ENCODE data around the gene NAA35.
"Not testable (repeated sequence)": the region's sequence is repeated elsewhere in the genome, so short reads cannot be mapped to it uniquely, and the experiment has no call there.

Gene NAA35

DNA sequence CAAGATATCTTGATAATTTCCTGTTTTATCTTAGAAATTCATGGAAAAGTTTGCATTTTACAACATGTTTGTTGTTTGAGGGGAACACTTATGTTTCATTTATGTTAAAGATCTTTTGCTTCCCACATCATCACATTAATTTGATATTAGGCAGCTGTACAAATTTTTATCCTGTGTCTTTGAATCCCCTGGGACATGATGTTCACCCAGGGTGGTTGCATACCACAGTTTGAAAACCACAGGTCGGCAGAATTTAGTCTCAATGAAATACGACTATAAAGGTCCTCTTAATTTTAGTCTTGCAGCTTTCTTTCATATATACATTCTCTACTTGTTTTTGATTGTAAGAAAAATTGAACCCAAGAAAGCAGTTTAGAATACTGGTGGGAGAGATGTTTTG lies 3.7 kb downstream of the NAA35 start:
- no peak for DNase-seq (ENCODE audit: low spot score)

DNA sequence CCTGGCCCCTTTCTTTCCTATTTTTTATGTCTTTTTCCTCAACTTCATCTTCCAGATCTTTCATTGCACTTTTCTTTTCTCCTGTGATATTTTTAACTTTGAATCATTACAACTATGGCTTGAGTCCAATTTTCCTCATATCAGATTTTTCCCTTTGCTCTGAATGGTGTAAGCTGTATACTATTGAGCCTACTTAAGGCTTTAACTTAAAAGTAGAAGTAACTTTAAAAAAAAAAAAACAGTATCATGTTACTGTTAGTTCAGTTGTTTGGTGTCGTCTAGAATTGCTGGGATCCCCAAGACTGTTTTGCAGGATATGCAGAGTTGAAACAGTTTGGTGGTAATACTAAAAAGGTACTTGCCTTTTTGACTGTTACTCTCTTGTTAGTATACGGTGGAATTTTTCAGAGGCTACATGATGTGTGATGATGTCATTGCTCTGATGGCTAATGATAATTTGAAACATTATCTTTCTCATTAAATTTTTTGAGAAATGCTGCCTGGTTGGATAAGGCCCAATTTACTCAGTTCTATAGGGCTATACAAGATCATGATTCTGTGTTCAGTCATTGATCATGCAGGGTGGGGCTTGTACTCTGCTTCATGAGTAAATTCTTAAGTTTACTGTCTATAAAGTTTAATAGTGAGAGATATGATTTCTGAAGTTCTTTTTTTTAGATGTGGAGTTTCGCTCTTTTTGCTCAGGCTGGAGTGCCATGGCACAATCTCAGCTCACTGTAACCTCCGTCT lies 8.8 kb downstream of the NAA35 start:
- DNase-seq (ENCODE audit: low spot score) = no peak

DNA sequence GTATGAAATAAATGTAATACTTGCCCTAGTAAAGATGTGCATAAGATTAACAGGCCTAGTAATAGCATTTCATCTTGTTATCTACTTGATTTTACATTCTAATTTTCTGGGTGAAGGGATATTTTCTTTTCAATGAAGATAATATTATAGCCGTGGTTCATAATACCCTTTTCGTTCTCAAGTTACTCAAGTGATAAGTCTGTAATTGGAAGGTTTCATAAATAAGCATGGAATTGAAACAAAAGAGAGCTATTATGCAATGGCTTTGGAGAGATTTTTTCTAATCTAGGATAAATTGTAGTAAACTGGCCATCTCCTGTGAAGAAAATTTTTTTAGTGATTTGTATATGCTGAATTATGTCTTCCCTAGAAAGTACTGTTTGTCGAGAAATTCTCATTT lies 19.0 kb downstream of the NAA35 start:
- DNase-seq (ENCODE audit: low spot score) = no peak

DNA sequence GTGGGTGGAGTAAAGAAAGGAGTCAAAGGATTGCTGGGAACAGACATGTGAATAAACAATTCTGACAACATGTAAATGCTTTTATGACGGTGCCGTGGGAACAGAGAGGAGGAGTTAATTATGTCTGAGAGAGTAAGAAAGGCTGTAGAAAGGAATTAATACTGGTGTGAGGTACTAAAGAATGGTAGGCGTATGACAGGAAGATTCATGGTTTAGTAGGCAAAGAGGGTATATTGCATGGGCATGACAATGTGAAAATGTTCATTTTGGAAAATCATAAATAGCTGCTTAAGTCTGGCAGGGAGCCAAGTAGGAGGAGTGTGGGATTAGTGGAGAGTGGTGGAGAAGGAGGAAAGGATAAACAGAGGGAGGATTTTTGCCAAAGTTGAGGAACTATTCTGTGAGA lies 19.7 kb downstream of the NAA35 start:
- no peak for DNase-seq (ENCODE audit: low spot score)

DNA sequence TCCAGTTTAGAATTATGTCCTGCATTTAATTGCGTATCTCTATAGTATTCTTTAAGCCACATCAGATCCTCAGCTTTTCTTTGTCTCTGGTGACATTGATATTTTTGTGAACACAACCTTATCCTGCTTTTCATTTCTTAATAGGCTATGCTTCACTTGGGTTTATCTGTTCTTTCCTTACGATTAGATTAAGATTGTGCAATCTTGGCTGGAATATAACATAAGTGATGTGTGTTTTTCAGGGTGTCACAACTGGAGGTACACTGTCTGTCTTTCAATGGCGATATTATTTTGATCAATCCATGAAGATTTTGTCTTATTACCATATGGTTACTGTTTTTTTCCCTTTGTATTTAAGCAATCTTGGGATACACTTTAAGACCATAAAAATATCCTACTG lies 23.6 kb downstream of the NAA35 start:
- no peak for DNase-seq (ENCODE audit: low spot score)

DNA sequence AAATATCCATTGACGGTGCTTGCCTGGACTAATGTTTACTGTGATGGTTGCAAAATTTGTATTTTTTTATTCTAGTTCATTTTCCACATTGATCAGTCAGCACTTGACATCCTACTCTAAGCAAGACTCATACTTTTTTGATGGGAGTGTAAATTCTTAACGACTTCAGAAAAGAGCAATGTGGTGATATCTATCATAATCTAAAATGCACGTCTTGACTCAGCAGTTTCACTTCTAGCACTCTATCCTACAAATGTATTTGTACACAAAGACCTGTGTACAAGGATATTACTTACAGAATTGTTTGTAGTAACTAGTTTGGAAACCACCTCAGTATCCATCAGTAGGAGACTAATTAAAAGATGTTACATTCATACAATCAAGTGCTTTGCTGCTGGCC lies 24.0 kb downstream of the NAA35 start:
- no peak for DNase-seq (ENCODE audit: low spot score)

DNA sequence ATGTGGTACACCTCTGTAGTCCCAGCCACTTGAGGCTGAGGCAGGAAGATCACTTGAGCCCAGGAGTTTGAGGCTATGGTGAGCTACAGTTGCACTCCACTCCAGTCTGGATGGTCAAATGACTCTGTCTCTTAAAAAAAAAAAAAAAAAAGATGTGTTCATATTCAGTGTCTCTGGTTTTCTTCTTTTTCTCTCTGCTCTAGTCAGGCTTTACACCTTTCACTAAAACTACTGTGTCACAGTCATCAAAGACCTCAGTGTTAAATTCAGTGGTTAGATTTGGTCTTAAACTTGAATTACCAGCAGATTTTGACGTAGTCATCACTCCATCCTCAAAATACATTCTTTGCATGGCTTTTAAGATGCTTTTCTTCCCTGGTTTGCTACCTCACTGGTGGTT lies 28.8 kb downstream of the NAA35 start:
- no peak for DNase-seq (ENCODE audit: low spot score)

DNA sequence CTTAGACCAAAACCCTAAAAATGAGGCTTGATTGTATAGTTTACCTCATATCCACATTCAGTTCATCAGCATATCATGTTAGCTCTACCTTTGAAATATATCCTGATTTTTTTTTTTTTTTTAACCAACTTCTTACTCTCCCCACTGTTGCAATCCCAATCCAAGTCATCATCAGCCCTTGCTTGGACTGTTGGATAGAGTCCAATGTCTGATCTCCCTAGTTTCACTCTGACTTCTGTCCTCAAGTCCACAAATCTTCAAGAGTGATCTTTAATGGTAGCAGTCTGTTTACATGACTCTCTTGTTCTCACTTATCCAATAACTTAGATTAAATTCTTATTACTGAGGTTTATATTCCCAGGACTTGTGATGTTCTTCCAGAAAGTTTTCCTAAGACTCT lies 30.8 kb downstream of the NAA35 start:
- DNase-seq (ENCODE audit: low spot score) = no peak

DNA sequence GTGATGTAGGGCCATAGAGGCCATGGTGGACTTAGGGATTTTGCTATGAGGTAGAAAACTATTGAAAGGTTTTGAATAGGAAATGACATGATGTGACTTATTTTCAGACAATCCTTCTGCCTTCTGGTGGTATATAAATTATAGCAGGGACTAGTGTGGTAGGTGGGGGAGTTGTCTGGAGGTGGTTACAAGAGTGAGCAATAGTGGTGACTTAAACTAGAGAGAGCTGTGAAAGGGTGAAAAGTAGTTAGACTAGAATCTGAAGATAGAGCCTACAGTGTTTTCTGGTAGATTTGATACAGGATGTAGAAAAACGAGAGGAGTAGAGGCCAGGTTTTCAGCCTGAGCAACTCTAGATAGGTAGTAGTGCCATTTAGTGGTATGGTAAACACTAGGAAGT lies 32.3 kb downstream of the NAA35 start:
- DNase-seq (ENCODE audit: low spot score) = no peak

DNA sequence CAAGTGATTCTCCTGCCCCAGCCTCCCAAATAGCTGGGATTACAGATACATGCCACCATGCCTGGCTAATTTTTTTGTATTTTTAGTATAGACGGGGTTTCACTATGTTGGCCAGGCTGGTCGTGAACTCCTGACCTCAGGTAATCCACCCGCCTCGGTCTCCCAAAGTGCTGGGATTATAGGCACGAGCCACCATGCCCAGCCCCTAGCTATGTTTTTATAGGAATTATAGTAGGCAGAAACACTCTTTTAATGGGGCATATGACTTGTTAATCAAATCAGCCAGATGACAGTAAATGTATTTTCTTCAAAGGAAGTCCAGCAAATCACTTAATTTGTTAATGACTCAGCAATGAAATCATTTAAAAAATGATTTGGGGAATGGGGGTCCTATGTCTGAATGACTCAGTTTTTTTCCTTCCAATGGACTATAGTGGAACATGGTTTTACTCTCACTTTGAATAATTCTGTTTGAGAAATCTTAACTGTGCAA lies 33.2 kb downstream of the NAA35 start:
- not testable (repeated sequence) for DNase-seq (ENCODE audit: low spot score)

DNA sequence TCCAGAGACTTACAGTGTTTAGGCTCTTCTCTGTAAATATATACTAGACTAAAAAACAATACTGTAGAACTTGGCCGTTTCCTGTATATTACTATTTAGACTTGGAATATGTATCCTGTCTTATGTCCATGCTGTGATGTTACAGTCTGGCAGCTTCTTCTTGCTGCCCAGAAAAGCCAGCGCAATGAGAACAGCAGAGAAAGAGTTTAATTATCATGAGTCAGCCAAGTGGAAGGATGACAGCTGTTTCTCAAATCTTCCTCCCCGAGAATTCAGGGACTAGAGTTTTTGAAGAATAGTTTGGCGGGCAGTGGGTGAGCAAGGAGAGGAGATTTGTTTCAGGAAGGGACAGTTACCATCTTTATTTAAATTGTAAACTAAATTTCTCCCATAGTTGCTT lies 37.5 kb downstream of the NAA35 start:
- DNase-seq (ENCODE audit: low spot score) = no peak

DNA sequence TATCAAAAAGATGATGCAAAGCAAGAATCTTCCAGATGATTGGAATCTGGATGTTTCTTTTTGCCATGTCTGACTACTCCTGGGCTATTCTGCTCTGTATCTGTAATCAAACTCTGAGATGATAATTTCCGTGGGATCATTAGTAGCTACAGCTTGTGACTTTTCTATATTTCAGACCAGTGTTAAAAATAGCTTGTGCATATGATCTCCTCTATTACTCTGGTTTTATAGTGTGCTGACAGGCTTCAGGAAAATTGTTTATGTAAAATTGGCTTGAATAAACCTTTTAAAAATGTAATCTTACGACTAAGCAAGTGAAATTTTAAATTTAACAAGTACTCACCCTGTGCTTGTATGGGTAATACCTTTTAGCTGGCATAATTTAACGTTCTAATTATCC lies 40.4 kb downstream of the NAA35 start:
- no peak for DNase-seq (ENCODE audit: low spot score)

DNA sequence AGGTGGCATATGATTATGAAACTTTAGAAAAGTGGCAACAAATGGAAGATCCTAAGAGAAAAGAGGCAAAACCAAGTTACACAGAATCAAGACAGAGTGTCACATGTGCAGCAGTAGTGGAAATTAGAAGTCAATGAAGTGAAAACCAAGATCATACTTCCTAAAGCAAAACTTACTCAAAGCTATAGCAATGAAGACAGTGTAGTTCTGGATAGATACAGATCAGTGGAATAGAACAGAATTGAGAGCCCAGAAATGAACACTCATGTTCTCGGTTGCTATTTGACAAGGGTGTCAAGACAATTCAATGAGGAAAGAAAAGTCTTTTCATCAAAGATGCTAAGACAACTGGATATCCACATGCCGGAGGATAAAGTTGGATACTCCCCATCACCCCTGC lies 43.5 kb downstream of the NAA35 start:
- no peak for DNase-seq (ENCODE audit: low spot score)

DNA sequence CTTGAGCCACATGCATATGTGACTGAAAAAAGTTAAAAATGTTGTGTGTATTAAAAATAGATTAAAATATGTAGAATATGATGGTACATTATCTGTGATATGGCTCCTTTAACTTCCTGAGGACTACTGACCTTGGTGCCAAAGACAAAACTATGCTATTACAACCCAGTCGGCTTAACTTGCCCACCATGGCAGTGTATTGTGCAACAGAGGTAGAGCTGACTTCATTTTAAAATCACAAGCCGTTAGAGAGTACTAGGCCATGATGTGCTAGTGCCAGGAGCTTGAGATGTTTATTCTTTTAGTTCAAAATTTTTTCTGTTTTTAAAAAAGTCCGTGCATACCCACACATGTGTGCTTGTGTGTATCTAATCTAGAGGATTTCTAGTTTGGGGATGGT lies 46.3 kb downstream of the NAA35 start:
- no peak for DNase-seq (ENCODE audit: low spot score)

DNA sequence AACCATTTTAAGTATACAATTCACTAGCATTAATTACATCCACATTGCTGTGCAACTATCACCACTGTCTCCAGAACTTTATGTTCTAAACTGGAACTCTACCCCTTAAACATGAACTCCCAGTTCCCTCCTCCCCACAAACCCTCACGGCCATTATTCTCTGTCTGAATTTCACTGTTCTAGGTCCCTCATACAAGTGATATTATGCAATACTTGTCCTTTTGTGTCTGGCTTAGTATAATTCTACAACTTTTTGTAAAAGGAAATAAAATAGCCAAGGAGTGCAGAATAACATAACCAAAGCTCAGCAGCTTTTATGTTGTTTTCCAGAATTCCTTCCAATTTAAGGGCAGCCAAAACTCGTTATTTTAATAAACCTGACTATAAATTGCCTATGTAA lies 53.2 kb downstream of the NAA35 start:
- DNase-seq (ENCODE audit: low spot score) = no peak

DNA sequence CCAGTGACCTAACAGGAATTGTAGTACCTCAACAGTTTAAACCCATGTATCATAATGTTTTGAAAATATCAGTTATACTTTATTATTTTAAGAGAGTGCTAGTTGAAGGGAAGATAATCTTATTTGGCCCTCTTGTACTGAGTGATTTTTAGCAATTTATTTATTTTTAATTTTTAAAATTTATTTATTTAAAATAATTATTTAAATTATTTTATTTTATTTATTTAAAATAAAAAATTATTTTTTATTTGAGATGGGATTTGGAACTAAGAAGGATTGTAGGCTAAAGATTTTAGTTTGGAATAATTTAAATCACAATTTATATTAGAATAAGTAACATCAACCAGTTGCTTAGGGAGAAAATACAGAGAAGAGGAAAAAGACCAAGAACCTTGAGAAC lies 54.2 kb downstream of the NAA35 start:
- no peak for DNase-seq (ENCODE audit: low spot score)

DNA sequence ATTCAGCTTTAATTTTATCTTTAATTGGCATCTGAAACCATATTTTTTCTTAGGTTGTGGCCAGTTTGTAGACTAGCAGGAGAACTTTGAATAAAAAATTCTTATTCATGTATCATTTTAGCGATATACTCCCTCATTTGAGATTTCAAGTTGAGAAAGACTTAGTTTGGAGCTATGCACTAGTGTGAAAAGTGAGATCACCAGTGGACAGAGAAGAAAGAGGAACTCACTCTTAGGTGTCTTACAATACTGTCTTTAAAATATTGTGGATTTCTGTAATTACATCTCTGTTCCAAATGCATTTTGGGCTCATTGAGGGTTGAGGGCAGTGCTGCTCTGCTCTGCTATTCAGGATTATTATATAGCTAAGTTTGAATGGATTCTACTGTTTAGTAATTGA lies 54.7 kb downstream of the NAA35 start:
- DNase-seq (ENCODE audit: low spot score) = no peak

DNA sequence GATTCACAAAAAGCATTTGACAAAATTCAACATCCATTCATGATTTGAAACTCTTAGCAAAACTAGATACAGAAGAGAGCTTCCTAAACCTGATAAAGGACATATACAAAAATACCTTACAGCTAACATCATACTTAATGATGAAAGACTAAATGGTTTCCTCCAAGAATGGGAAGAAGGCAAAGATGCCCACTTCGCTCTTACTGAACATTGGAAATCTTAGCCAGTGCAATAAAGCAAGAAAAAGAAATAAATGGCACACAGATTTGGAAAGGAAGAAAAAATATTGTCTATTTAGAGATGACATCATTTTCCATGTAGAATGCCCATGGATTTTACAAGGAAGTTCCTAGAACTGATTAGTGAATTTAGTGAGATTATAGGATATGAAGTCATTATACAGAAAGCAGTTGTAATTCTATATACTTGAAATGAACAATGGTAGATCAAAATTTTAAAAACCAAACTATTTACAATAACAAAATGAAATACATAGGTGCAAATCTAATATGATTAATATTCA lies 64.4 kb downstream of the NAA35 start:
- DNase-seq (ENCODE audit: low spot score) = no peak

DNA sequence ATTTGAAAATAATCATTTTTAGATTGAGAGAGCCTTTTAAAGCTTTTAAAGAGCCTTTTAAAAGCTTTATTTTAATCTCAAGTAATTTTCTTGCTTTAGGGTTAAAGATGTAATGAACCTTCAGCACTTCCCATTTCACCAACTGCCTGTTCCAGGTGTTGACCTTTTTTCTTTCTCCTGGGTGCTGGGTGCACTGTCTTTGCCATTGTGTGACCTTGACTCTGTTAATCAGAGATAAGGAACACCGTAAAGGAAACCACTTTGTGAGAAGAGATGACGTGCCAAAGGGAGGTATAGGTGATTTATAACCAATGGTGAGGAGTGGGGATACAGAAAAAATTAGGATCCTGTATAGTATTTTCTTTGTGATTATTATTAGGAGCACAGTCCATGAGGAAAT lies 68.2 kb downstream of the NAA35 start:
- no peak for DNase-seq (ENCODE audit: low spot score)

DNA sequence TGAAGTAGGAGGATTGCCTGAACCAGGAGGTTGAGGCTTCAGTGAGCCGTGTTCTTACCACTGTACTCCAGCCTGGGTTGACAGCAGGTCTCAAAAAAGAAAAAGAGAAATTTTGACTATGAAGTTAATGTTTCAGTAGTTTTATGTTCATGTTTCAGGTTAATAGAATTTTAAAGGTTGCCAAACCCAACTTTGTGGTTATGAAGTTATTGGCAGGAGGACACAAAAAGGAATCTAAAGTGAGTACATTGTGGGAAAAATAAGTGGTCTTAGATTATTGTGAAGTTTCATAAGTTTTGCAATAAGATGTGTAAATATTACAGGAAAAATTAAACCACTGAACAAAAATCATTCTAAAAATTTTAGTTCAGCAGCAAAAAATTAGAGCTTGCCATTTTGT lies 79.8 kb downstream of the NAA35 start:
- DNase-seq (ENCODE audit: low spot score) = no peak

DNA sequence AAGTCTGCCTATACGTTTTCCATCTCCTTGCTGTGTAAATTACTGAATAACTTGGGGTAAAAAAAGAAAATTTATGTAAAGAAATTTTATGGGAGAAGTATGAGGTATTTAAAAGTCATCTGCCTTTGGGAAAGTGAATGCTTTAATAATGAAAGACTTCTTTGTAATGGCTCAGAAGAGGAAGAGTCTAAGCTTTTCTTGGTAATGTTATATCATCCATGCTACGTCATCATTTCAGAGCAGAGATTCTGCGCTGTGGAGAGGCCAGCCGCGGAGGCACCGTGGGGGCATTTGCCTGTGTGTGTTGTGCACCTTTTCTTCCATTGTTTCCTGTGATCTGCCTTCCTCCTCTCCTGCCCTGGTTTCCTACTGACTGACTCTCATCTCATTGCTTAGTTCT lies 80.2 kb downstream of the NAA35 start:
- no peak for DNase-seq (ENCODE audit: low spot score)

DNA sequence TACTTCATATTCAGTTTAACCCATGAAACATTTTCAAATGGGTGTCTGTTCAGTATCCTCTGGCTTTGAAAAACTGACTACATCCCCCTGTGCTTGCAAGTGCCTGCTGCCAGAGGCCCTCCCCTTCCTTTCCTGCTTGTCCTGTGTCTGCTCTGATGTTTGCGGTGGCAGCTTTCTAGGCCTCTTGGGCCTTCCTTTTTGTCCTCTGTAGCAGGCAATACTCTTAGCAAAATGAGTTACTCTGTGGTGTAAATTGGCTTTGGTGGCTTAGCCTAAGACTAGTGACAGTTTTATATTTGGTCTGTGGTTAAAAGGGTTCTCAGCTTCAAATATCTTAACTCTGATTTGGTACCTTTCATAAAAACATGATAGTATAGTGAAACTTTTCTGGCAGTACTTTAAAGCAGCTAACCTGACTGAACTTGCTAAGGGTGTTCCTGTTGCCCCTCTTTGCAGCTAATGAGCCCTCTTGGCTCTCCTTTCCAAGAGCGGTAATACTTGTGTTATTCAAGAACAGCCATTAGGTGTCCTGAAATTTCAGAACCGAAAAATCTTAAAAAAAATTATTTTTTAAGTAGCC lies 81.8 kb downstream of the NAA35 start:
- no peak for DNase-seq (ENCODE audit: low spot score)

DNA sequence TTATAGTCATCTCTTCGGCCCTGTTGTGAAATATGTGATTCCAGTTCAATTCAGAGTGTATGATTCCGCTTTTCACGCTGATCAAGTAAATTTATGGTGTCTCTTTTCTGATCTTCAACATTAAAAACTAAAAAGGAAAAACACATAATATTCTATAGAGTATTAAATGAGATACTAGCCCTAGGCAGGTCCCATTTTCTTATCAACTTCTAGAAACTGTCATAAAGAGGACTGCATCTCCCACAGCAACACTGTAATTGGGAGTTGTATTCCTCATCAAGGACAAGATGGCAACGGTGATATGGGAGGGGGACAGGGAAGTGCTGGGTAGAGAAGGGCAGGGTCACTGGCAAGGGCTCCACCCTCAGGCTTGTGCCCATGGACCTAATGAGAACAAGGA lies 86.8 kb downstream of the NAA35 start:
- DNase-seq (ENCODE audit: low spot score) = no peak

Measured in kidney tubule cell (primary cell).